DOHH2 (cell line): ENCODE results near the gene NCR1.
A peak's percentile ranks its signal among the peaks of the same experiment; 100 is the strongest.
"Not testable (repeated sequence)": the region's sequence is repeated elsewhere in the genome, so short reads cannot be mapped to it uniquely, and the experiment has no call there.

Source experiments
- H3F3A ChIP-seq: fragments of 200-600 bp; sonication (generic), shearing (Covaris generic); 2 replicates; pipeline ENCODE4 v1.6.0; 2016; ENCODE audit warnings: antibody characterized with exemption, mild to moderate bottlenecking; ENCODE audit not compliant: control insufficient read depth, insufficient read depth
- H3K27ac ChIP-seq: fragments of 200-600 bp; sonication (generic); 2 replicates; pipeline ENCODE4 v1.5.1; 2014; ENCODE audit warnings: low read depth, mild to moderate bottlenecking, low read length, moderate library complexity
- H3K27me3 ChIP-seq: fragments of 200-600 bp; sonication (generic); 2 replicates; pipeline ENCODE4 v1.6.1; 2014; ENCODE audit warnings: mild to moderate bottlenecking, low read length, mixed read lengths; ENCODE audit not compliant: control insufficient read depth
- H3K36me3 ChIP-seq: fragments of 200-600 bp; sonication (generic); 2 replicates; pipeline ENCODE4 v1.6.1; 2014; ENCODE audit warnings: mild to moderate bottlenecking, low read length, moderate library complexity, mixed read lengths; ENCODE audit not compliant: control insufficient read depth
- H3K4me1 ChIP-seq: fragments of 200-600 bp; sonication (generic); 2 replicates; pipeline ENCODE4 v1.6.1; 2014; ENCODE audit warnings: mild to moderate bottlenecking, low read length, mixed read lengths; ENCODE audit not compliant: control insufficient read depth
- H3K4me2 ChIP-seq: fragments of 200-600 bp; sonication (generic); 2 replicates; pipeline ENCODE4 v1.6.0; 2014; ENCODE audit warnings: mild to moderate bottlenecking, low read length, moderate library complexity
- H3K4me3 ChIP-seq: fragments of 200-600 bp; sonication (generic); 2 replicates; pipeline ENCODE4 v1.5.1; 2014; ENCODE audit warnings: mild to moderate bottlenecking, low read length, mixed read lengths
- H3K79me2 ChIP-seq: fragments of 200-600 bp; sonication (generic); 2 replicates; pipeline ENCODE4 v1.6.1; 2014; ENCODE audit warnings: mild to moderate bottlenecking, low read length, mixed read lengths; ENCODE audit not compliant: control insufficient read depth
- H3K9me2 ChIP-seq: fragments of 200-600 bp; sonication (generic); replicated peaks from 2 replicates; pipeline ENCODE4 v1.6.1; 2014; ENCODE audit warnings: mild to moderate bottlenecking, low read length, mixed read lengths; ENCODE audit not compliant: control insufficient read depth
- H3K9me3 ChIP-seq: fragments of 200-600 bp; sonication (generic); 2 replicates; pipeline ENCODE4 v1.6.1; 2014; ENCODE audit warnings: antibody characterized with exemption, low read length, mixed read lengths; ENCODE audit not compliant: control insufficient read depth, insufficient read depth
- H4K20me1 ChIP-seq: fragments of 200-600 bp; sonication (generic); 2 replicates; pipeline ENCODE4 v1.6.0; 2014; ENCODE audit warnings: low read depth, mild to moderate bottlenecking, antibody characterized with exemption, low read length, moderate library complexity; ENCODE audit not compliant: control insufficient read depth, insufficient read depth
- EZH2phosphoT487 ChIP-seq: fragments of 200-600 bp; sonication (generic); IDR thresholded peaks from 2 replicates; pipeline ENCODE4 v1.6.1; 2017; ENCODE audit warnings: borderline replicate concordance, mild to moderate bottlenecking, antibody characterized with exemption, low read length, moderate library complexity, mixed read lengths
- TF ChIP-seq, protein P1 (sequence below): fragments of 200-600 bp; sonication (generic); IDR thresholded peaks from one replicate; pipeline ENCODE4 v1.5.1; 2014; ENCODE audit warnings: antibody characterized with exemption, mild to moderate bottlenecking, low read depth, low read length; ENCODE audit not compliant: poor library complexity, severe bottlenecking

NCR1 gene

DNA sequence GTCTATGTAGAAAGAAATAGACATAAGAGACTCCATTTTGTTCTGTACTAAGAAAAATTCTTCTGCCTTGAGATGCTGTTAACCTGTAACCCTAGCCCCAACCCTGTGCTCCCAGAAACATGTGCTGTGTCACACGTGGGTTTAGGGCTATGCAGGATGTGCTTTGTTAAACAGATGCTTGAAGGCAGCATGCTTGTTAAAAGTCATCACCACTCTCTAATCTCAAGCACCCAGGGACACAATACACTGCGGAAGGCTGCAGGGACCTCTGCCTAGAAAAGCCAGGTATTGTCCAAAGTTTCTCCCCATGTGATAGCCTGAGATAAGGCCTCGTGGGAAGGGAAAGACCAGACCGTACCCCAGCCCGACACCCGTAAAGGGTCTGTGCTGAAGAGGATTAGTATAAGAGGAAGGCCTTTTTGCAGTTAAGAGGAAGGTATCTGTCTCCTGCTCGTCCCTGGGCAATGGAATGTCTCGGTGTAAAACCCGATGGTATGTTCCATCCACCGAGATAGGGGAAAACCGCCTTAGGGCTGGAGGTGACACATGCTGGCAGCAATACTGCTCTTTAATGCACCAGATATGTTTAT is 37.9 kb downstream of the NCR1 start:
- H3K4me3 ChIP-seq, H3K36me3 ChIP-seq, H3K9me2 ChIP-seq, H3K4me2 ChIP-seq, H4K20me1 ChIP-seq, H3K27ac ChIP-seq, H3K27me3 ChIP-seq, H3K9me3 ChIP-seq, H3F3A ChIP-seq, H3K79me2 ChIP-seq: not testable (repeated sequence)
- peaks cover 12% of the 10 kb centered on the region for H3K4me1 ChIP-seq

DNA sequence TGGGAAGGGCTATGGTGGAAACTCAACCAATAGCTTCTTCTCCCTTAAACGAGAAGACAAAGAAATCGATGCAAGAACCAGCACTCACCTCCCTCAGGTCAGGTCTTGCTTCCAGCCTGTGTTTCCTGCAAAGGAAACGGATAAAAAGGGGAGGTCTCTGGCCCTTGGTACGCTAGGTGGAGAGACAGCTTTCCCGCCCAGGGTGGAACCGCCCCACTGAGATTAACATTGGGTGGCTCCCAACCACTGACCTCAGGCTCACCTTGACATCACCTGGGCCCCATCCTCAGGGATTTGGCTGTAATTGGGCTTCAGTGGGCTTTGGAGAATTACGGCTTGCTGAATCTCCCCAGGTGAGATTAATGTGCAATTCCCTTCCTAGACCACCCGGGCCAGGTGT is 41.4 kb downstream of the NCR1 start, which contains the start of gene NLRP7:
Gene NLRP7 (minus strand): TSS at position 150 of the 400 bp plus-strand sequence.
- no peaks in the 10 kb centered on the region for H3F3A ChIP-seq
- no peak within 1 kb of the TSS for H3K4me3 ChIP-seq
- peaks cover 24% of the 10 kb centered on the region for H3K4me1 ChIP-seq
- no peaks in the 10 kb centered on the region for H3K9me3 ChIP-seq
- H3K27me3 ChIP-seq, result no peaks in the 10 kb centered on the region
- H4K20me1 ChIP-seq, result no peaks in the 10 kb centered on the region
- H3K36me3 ChIP-seq, result no peaks in the 10 kb centered on the region
- H3K9me2 ChIP-seq, result no peaks in the 10 kb centered on the region
- TF ChIP-seq, protein P1, sequence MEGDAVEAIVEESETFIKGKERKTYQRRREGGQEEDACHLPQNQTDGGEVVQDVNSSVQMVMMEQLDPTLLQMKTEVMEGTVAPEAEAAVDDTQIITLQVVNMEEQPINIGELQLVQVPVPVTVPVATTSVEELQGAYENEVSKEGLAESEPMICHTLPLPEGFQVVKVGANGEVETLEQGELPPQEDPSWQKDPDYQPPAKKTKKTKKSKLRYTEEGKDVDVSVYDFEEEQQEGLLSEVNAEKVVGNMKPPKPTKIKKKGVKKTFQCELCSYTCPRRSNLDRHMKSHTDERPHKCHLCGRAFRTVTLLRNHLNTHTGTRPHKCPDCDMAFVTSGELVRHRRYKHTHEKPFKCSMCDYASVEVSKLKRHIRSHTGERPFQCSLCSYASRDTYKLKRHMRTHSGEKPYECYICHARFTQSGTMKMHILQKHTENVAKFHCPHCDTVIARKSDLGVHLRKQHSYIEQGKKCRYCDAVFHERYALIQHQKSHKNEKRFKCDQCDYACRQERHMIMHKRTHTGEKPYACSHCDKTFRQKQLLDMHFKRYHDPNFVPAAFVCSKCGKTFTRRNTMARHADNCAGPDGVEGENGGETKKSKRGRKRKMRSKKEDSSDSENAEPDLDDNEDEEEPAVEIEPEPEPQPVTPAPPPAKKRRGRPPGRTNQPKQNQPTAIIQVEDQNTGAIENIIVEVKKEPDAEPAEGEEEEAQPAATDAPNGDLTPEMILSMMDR, result no peak
- TF ChIP-seq EZH2phosphoT487, result no peak
- no peak within 1 kb of the TSS for H3K27ac ChIP-seq
- H3K79me2 ChIP-seq, result no peaks in the 10 kb centered on the region
- H3K4me2 ChIP-seq, result no peak within 1 kb of the TSS

DNA sequence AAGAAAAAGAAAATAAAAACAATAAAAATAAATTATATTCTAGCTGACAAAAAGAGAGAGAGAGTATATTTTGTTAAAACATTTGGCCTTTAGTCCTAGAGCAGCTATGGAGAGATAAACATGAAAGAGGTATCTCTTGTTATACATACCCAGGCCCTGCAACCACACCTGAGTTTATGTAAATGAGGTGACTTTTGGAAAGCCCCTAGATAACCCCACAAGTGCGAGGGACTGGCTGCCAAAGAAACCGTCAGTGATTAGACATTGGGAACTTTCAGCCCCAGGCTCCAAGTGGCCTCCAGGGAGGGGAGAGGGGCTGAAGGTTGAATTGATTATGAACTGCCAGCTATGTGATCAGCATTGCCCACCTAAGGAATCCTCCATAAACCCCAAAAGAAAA is 43.5 kb downstream of the NCR1 start:
- H3K27ac ChIP-seq, result no peak overlapping the region
- no peaks in the 10 kb centered on the region for H3K9me3 ChIP-seq
- H3K27me3 ChIP-seq, result no peaks in the 10 kb centered on the region
- no peak overlapping the region for H3K4me3 ChIP-seq
- H3K9me2 ChIP-seq, result no peaks in the 10 kb centered on the region
- no peaks in the 10 kb centered on the region for H3K79me2 ChIP-seq
- TF ChIP-seq, protein P1, result no peak
- no peak for TF ChIP-seq EZH2phosphoT487
- H3K36me3 ChIP-seq, result no peaks in the 10 kb centered on the region
- H3F3A ChIP-seq, result no peaks in the 10 kb centered on the region
- no peaks in the 10 kb centered on the region for H4K20me1 ChIP-seq
- H3K4me2 ChIP-seq, result peak overlapping the region; percentile 39
- H3K4me1 ChIP-seq, result peaks cover 24% of the 10 kb centered on the region

DNA sequence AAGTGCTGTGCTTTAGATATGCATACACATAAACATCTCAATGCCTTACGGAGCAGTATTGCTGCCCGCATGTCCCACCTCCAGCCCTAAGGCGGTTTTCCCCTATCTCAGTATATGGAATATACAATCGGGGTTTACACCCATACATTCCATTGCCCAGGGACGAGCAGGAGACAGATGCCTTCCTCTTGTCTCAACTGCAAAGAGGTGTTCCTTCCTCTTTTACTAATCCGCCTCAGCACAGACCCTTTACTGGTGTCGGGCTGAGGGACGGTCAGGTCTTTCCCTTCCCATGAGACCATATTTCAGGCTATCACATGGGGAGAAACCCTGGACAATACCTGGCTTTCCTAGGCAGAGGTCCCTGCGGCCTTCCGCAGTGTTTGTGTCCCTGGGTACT is 44.6 kb downstream of the NCR1 start:
- not testable (repeated sequence) for H3F3A ChIP-seq, H3K27me3 ChIP-seq, H3K4me3 ChIP-seq, H3K4me2 ChIP-seq, H3K27ac ChIP-seq, H3K36me3 ChIP-seq, H3K9me3 ChIP-seq, H3K9me2 ChIP-seq, H4K20me1 ChIP-seq, H3K79me2 ChIP-seq
- H3K4me1 ChIP-seq, result peaks cover 24% of the 10 kb centered on the region
